RWPE1 (cell line): Measurements from ENCODE around the gene FASTKD3.

Source experiments
- CTCF ChIA-PET: fragments of 350-600 bp; sonication (Branson Sonifier 250); formaldehyde crosslinking; extraction: SDS; loops from one replicate; lab custom pipeline; 2021; lab: Yijun Ruan, JAX
- POLR2A ChIA-PET: fragments of 400-600 bp; formaldehyde crosslinking; extraction: SDS; loops from one replicate; lab custom pipeline; 2020; ENCODE audit warnings: antibody characterized with exemption; ENCODE audit not compliant: low non-redundant PET; lab: Yijun Ruan, JAX
- DNase-seq: peaks from one replicate; pipeline ENCODE4 v3.0.0; 2012; ENCODE audit warnings: low spot score
- H3K27ac ChIP-seq: fragments of 450-650 bp; 2 replicates; pipeline ENCODE4 v1.5.1; 2017
- TF ChIP-seq, protein P1 (sequence below): fragments of 450-650 bp; conservative IDR thresholded peaks from 2 replicates; pipeline ENCODE4 v1.5.1; 2017; ENCODE audit warnings: low read depth, mild to moderate bottlenecking

Gene FASTKD3

DNA sequence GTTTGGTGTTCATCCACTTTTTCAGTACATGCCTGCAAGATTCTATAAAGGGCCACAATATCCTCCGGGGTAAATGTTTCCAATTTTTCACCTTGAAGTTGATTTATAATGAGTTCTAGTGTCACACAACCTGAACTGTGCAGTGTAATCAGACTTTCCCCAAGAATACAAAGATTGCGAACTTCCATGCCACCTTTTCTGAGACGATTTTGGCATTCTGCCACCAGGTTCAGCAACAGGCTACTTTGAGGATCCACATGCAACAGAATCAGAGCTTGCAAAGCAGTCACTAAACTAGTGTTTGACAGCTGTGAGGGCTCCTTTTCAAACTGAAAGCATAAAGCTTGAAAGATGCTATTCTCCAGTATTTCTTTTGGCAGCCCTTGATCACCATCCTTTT, 1.6 kb downstream of the FASTKD3 start:
- POLR2A ChIA-PET = no interaction called here
- CTCF ChIA-PET = no interaction called here
- no peak overlapping the region for H3K27ac ChIP-seq

DNA sequence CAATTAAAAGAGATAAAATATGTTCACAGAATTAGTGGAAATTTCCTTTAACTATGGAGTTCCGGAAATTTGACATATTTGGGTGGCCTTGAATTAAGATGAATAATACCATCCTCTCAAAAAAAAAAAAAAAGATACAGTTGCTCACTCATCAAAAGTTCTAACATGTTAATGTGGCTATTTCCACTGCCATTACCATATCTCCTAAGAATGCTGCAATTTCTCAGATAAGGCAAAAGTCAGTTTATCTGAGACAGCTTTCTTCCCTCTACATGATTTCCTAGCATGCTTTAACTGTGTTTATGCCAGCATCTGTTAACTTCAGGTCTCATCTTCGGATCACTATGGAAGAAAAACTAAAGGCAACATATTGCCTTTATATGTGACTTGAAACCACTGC, 2.6 kb downstream of the FASTKD3 start:
- POLR2A ChIA-PET = no interaction called here
- CTCF ChIA-PET = no interaction called here
- TF ChIP-seq, protein P1, sequence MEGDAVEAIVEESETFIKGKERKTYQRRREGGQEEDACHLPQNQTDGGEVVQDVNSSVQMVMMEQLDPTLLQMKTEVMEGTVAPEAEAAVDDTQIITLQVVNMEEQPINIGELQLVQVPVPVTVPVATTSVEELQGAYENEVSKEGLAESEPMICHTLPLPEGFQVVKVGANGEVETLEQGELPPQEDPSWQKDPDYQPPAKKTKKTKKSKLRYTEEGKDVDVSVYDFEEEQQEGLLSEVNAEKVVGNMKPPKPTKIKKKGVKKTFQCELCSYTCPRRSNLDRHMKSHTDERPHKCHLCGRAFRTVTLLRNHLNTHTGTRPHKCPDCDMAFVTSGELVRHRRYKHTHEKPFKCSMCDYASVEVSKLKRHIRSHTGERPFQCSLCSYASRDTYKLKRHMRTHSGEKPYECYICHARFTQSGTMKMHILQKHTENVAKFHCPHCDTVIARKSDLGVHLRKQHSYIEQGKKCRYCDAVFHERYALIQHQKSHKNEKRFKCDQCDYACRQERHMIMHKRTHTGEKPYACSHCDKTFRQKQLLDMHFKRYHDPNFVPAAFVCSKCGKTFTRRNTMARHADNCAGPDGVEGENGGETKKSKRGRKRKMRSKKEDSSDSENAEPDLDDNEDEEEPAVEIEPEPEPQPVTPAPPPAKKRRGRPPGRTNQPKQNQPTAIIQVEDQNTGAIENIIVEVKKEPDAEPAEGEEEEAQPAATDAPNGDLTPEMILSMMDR = no peak

More for the DNA sequence above, 1.6 kb downstream of the FASTKD3 start:
- TF ChIP-seq, protein P1 = no peak
- no peak for DNase-seq

GRCh38 chr5:7857926-7858632, 10.8 kb downstream of the FASTKD3 start:
- ChIA-PET CTCF (no interaction called here), POLR2A (interaction anchor here (1.6 kb wide), 1 partner anchor 11 kb away, joined by 3 read pairs; the partner anchor contains the start of genes FASTKD3 and MTRR)
- DNase-seq = no peak
- TF ChIP-seq, protein P1 = no peak
- H3K27ac ChIP-seq = no peak overlapping the region

More for the DNA sequence above, 2.6 kb downstream of the FASTKD3 start:
- DNase-seq = no peak
- H3K27ac ChIP-seq = no peak overlapping the region

DNA sequence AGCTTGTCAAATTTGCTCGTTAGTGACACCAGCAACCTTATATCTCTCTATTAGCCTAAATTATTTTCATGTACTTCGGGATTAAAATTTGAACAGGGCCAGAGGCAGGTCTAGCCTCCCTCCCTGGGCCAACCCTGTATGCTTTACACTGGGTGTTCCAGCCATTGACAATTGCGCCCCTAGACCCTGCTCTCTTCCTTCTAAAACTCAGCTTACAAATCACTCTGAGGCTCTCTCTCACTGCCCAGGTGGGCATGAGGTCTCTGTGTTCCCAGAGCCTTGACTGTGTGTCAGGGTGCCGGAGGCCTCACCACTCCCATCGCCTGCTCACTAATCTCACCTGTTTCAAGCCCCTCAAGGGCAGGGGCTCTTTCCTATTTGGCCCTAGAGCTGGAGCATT, 11.5 kb downstream of the FASTKD3 start:
- CTCF ChIA-PET = no interaction called here
- H3K27ac ChIP-seq = no peak overlapping the region
- POLR2A ChIA-PET = interaction anchor here (1.6 kb wide), 1 partner anchor 11 kb away, joined by 3 read pairs; the partner anchor contains the start of genes FASTKD3 and MTRR

GRCh38 chr5:7856855-7857254, 12.0 kb downstream of the FASTKD3 start:
- ChIA-PET POLR2A (no interaction called here), CTCF (interaction anchor here (0.7 kb wide), 1 partner anchor 10 kb away, joined by 4 read pairs; no protein-coding TSS in a partner anchor)
- H3K27ac ChIP-seq = no peak overlapping the region
- DNase-seq = no peak
- TF ChIP-seq, protein P1 = peak; percentile 38; the same call in 1 of the 2 replicates

More for the DNA sequence above, 11.5 kb downstream of the FASTKD3 start:
- TF ChIP-seq, protein P1 = no peak
- DNase-seq = no peak

- ChIA-PET POLR2A (no interaction called here), CTCF (interaction anchor here (0.7 kb wide), 1 partner anchor 311 kb away, joined by 3 read pairs; no protein-coding TSS in a partner anchor)
- TF ChIP-seq, protein P1 = no peak
- no peak overlapping the region for H3K27ac ChIP-seq
- DNase-seq = no peak
These were observed 13.2 kb downstream of the FASTKD3 start for GRCh38 chr5:7855611-7856010.
